K562 (cell line): Measurements from ENCODE around the gene SRRM5.

ENCODE experiments used
- ATF1 ChIP-seq, 2 experiments: fragments of 450-650 bp in 1 of 2; IDR thresholded peaks; 2 replicates each; pipeline ENCODE4 v1.6.1; 2016; ENCODE audit warnings: missing compliant biosample characterization in 1 of 2, missing genetic modification characterization in 1 of 2
- CBFA2T2 ChIP-seq: fragments of 450-650 bp; conservative IDR thresholded peaks from 2 replicates; pipeline ENCODE4 v1.6.1; 2017; ENCODE audit warnings: mild to moderate bottlenecking
- CBX3 ChIP-seq, 2 experiments: IDR thresholded peaks; 1 replicate in 1 of 2; 2 replicates in 1 of 2; pipeline ENCODE4 v1.6.1; 2012; ENCODE audit warnings: inconsistent platforms in 2 of 2, low read length in 2 of 2, borderline replicate concordance in 1 of 2, control low read depth in 1 of 2
- CHD4 ChIP-seq: fragments of 200-600 bp; sonication (generic); IDR thresholded peaks from 3 replicates; pipeline ENCODE4 v1.6.1; 2012; ENCODE audit warnings: low read depth, mild to moderate bottlenecking, mixed read lengths, low read length, inconsistent platforms; ENCODE audit not compliant: insufficient read depth, insufficient replicate concordance, poor library complexity, severe bottlenecking
- FOXA1 ChIP-seq: fragments of 450-650 bp; IDR thresholded peaks from 2 replicates; pipeline ENCODE4 v1.6.1; 2016; ENCODE audit warnings: mild to moderate bottlenecking, borderline replicate concordance
- POLR2AphosphoS5 ChIP-seq: IDR thresholded peaks from 2 replicates; pipeline ENCODE4 v1.6.1; 2011; ENCODE audit warnings: mild to moderate bottlenecking, low read depth, low read length, moderate library complexity; ENCODE audit not compliant: control insufficient read depth, insufficient read depth
- RAD21 ChIP-seq, 2 experiments: fragments of 250-450 bp in 1 of 2; fragments of 450-650 bp in 1 of 2; sonication (Bioruptor Pico) in 1 of 2; formaldehyde crosslinking in 1 of 2; IDR thresholded peaks in 1 of 2; conservative IDR thresholded peaks in 1 of 2; 2 replicates each; pipeline versions ENCODE4 v1.4.0 to v1.8.0; 2020 to 2022; ENCODE audit warnings: mild to moderate bottlenecking in 2 of 2, moderate library complexity in 1 of 2
- SP2 ChIP-seq: IDR thresholded peaks from 2 replicates; pipeline ENCODE4 v1.6.1; 2011; ENCODE audit warnings: mild to moderate bottlenecking, low read depth, low read length, moderate library complexity; ENCODE audit not compliant: poor library complexity, severe bottlenecking; ENCODE audit errors: extremely low read depth
- ZBTB5 ChIP-seq: fragments of 450-650 bp; IDR thresholded peaks from 2 replicates; pipeline ENCODE4 v1.6.1; 2017; ENCODE audit warnings: antibody characterized with exemption
- TF ChIP-seq, protein P1 (sequence below): fragments of 200-800 bp; sonication (Bioruptor generic); IDR thresholded peaks from 2 replicates; pipeline ENCODE4 v1.6.1; 2017; ENCODE audit warnings: missing genetic modification characterization, missing compliant biosample characterization

DNA sequence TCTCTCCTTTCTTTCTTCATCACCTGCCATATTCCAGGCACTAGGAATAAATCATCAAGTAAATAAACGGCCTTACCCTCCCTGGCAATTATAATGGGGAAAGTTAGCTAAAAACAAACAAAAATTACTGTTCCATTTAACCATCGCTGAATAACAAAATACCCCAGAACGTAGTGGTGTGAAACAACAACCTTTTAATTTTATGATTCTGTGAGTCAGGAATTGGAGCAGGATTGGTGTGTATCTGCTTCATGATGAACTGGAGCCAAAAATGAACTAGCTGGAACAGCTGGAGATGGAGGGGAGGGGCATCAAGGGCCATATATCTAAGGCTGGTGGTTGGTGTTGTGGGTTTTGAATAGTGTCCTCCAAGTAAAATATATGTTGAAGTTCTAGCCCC is 31.4 kb downstream of the SRRM5 start:
- TF ChIP-seq CBX3 (IDR thresholded peaks at IDR 0.05; ENCODE audit: borderline replicate concordance in 1 of 2, low read length in 2 of 2) = no peak
- no peak for TF ChIP-seq CHD4
- no peak for TF ChIP-seq ZBTB5
- no peak for TF ChIP-seq FOXA1
- no peak for TF ChIP-seq SP2
- no peak for TF ChIP-seq CBFA2T2
- TF ChIP-seq, protein P1, sequence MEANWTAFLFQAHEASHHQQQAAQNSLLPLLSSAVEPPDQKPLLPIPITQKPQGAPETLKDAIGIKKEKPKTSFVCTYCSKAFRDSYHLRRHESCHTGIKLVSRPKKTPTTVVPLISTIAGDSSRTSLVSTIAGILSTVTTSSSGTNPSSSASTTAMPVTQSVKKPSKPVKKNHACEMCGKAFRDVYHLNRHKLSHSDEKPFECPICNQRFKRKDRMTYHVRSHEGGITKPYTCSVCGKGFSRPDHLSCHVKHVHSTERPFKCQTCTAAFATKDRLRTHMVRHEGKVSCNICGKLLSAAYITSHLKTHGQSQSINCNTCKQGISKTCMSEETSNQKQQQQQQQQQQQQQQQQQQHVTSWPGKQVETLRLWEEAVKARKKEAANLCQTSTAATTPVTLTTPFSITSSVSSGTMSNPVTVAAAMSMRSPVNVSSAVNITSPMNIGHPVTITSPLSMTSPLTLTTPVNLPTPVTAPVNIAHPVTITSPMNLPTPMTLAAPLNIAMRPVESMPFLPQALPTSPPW (CRISPR knock-in tag) = no peak
- TF ChIP-seq RAD21 (CRISPR knock-in tag; conservative IDR thresholded peaks at IDR 0.05 in 1 of 2, IDR thresholded peaks at IDR 0.05 in 1 of 2) = no peak
- TF ChIP-seq ATF1 (CRISPR knock-in tag; IDR thresholded peaks at IDR 0.05) = no peak
- no peak for TF ChIP-seq ATF1 (tag; IDR thresholded peaks at IDR 0.05)
- no peak for TF ChIP-seq POLR2AphosphoS5
